ENCODE results near the gene CS. TPM values are rescaled to one million over a fixed set of nuclear protein-coding genes. Genes with fewer than 3 reads are reported as not detected.
A peak's percentile ranks its signal among the peaks of the same experiment; 100 is the strongest.
"Not testable (repeated sequence)": the region's sequence is repeated elsewhere in the genome, so short reads cannot be mapped to it uniquely, and the experiment has no call there.

Gene CS
- total RNA-seq, 5 donors from 2014 or later (not counting 1 experiment from before 2014, with no cell fraction given): 135 to 166 (median 159) TPM

DNA sequence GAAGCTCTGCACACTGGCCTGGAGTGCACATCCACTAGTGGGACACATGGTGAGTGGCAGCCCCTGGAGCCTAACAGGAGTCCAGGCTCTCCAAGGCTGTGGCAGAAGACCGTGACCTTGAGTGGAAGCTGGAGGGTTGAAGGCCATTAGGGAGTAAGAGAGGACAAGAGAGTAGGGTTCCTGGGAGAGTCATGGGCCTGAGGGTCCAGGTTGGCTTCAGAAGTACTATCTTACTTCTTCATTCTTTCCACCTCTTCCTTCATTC lies 39.0 kb upstream of the CS start:
- no peaks in the 10 kb centered on the region for H3K9me3 Mint-ChIP-seq
- Histone ChIP-seq H3K4me3 (ENCODE audit: control insufficient read depth in 1 of 2, extremely low read depth in 1 of 2, low read length in 1 of 2) (peak overlapping the region; percentile 57 to 79), H3K36me3 (ENCODE audit: control insufficient read depth in 2 of 2, extremely low read depth in 1 of 2, insufficient read depth in 1 of 2, low read length in 1 of 2) (peaks cover 7 to 23% of the 10 kb centered on the region in 2 donors), H3K27ac (ENCODE audit: low read length) (peak overlapping the region; percentile 87), H3K4me1 (ENCODE audit: control insufficient read depth in 1 of 2, extremely low read depth in 1 of 2, insufficient read depth in 2 of 2, low read length in 2 of 2) (peaks cover 19 to 36% of the 10 kb centered on the region in 2 experiments), H3K27me3 (replicated peaks in 1 of 2; ENCODE audit: control insufficient read depth in 2 of 2, extremely low read depth in 1 of 2, insufficient read depth in 2 of 2, low read length in 1 of 2) (no peaks in the 10 kb centered on the region), H3K9me3 (no peaks in the 10 kb centered on the region)
- WGBS (ENCODE audit: insufficient coverage): no CpG with 5 or more reads among the region's 1 CpG
- ChIA-PET CTCF (interaction anchor here in 1 of 2 donors (0.8 to 2.1 kb wide), 4 partner anchors 21 to 150 kb away, joined by 3 to 18 read pairs (median 4); partner anchors contain the start of genes CNPY2, SMARCC2 and STAT2), POLR2A (interaction anchor here (0.7 to 1.7 kb wide), 4 partner anchors 19 to 21 kb away, joined by 4 to 17 read pairs (median 4); partner anchors contain the start of gene STAT2 (in 2 of the 2))
- peak overlapping the region; percentile 100 for H3K27ac Mint-ChIP-seq
- H3K27me3 Mint-ChIP-seq: no peaks in the 10 kb centered on the region
- peak overlapping the region; percentile 95 to 96 (median 95) for H3K4me3 Mint-ChIP-seq
- peaks cover 25% of the 10 kb centered on the region for H3K36me3 Mint-ChIP-seq
- ATAC-seq (replicated peaks in 1 of 4) (no peak), DNase-seq (no peak)
- peaks cover 39 to 53% (median 53%) of the 10 kb centered on the region in 3 donors for H3K4me1 Mint-ChIP-seq

DNA sequence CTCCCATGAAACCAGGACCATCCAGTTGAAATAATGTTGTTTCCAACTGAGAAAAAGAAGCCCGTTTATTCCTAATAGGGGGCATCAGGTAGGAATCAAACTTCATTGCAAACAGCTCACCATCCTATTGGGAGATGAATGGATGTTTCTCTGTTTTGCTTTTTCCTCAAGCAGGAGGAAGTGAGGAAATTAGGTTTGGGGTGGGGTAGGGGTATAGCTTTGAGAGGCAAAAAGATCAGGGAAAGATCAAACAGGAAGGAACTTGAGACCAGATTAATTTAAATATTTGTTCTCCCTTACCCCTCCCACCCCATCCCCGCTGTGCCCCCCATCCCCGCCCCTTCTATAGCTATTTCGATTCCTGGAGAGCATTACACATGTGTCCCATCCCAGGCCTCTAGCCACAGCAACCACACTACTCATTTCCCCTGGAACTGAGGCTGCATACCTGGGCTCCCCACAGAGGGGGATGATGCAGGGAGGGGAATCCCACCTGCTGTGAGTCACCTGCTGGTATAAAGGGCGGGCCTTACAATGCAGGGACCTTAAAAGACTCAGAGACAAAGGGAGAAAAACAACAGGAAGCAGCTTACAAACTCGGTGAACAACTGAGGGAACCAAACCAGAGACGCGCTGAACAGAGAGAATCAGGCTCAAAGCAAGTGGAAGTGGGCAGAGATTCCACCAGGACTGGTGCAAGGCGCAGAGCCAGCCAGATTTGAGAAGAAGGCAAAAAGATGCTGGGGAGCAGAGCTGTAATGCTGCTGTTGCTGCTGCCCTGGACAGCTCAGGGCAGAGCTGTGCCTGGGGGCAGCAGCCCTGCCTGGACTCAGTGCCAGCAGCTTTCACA lies 38.4 kb upstream of the CS start, which contains the start of gene IL23A:
Gene IL23A (plus strand): TSS at position 577 of the 850 bp plus-strand sequence. CDS start 161 bp downstream, at position 738.
- Histone ChIP-seq H3K4me3 (ENCODE audit: control insufficient read depth in 1 of 2, extremely low read depth in 1 of 2, low read length in 1 of 2) (peak within 1 kb of the TSS; percentile 57 to 79), H3K9me3 (no peaks in the 10 kb centered on the region), H3K27me3 (replicated peaks in 1 of 2; ENCODE audit: control insufficient read depth in 2 of 2, extremely low read depth in 1 of 2, insufficient read depth in 2 of 2, low read length in 1 of 2) (no peaks in the 10 kb centered on the region), H3K27ac (ENCODE audit: low read length) (peak within 1 kb of the TSS; percentile 87), H3K36me3 (ENCODE audit: control insufficient read depth in 2 of 2, extremely low read depth in 1 of 2, insufficient read depth in 1 of 2, low read length in 1 of 2) (peaks cover 7 to 18% of the 10 kb centered on the region in 2 donors), H3K4me1 (ENCODE audit: control insufficient read depth in 1 of 2, extremely low read depth in 1 of 2, insufficient read depth in 2 of 2, low read length in 2 of 2) (peaks cover 19 to 39% of the 10 kb centered on the region in 2 experiments)
- POLR2A ChIA-PET: interaction anchor here (0.6 to 1.7 kb wide), 11 partner anchors 13 to 1083 kb away, joined by 3 to 17 read pairs (median 4); partner anchors contain the start of genes STAT2 (in 2 of the 2) and RAB5B (in 1 of the 2)
- CTCF ChIA-PET: interaction anchor here (0.5 to 2.1 kb wide), 8 partner anchors 10 to 298 kb away, joined by 3 to 18 read pairs (median 4); partner anchors contain the start of genes CNPY2 (in 1 of the 2), SMARCC2 (in 1 of the 2) and STAT2 (in 1 of the 2)
- 8% methylated on average over 5 of the region's 9 CpGs for WGBS (ENCODE audit: insufficient coverage)
- Mint-ChIP-seq H3K27me3 (no peaks in the 10 kb centered on the region), H3K4me3 (peak within 1 kb of the TSS; percentile 95 to 96 (median 95)), H3K4me1 (peaks cover 41 to 58% (median 56%) of the 10 kb centered on the region in 3 donors), H3K27ac (peak within 1 kb of the TSS; percentile 100), H3K9me3 (no peaks in the 10 kb centered on the region), H3K36me3 (peaks cover 19% of the 10 kb centered on the region)
- DNase-seq (peak; percentile 52 to 93 (median 80)), ATAC-seq (replicated peaks in 1 of 4) (peak; percentile 82 to 84 (median 82))

DNA sequence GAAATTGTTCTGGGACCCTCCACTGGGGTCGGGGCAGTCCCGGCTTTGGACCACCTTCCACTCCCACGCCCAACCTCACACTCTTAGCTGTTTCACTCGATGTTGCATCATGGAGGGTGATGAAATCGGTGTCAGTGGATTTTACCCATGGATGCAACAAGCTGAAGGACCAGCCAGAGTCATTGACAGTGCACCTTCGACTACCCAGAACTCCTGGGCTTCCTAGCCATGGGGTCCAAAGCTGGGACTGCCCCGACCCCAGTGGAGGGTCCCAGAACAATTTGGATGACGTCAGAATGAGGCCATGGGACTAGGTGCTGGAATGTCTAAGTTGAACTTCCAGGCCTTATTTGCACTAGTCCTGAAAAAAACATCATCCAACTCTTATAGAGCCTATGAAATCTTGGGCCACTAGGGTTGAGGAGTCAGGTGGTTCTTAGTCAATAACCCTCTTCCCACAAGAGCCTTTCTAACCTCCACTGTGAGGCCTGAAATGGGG lies 37.7 kb upstream of the CS start:
- H3K9me3 Mint-ChIP-seq: no peaks in the 10 kb centered on the region
- H3K27ac Mint-ChIP-seq: peak overlapping the region; percentile 90 to 100

DNA sequence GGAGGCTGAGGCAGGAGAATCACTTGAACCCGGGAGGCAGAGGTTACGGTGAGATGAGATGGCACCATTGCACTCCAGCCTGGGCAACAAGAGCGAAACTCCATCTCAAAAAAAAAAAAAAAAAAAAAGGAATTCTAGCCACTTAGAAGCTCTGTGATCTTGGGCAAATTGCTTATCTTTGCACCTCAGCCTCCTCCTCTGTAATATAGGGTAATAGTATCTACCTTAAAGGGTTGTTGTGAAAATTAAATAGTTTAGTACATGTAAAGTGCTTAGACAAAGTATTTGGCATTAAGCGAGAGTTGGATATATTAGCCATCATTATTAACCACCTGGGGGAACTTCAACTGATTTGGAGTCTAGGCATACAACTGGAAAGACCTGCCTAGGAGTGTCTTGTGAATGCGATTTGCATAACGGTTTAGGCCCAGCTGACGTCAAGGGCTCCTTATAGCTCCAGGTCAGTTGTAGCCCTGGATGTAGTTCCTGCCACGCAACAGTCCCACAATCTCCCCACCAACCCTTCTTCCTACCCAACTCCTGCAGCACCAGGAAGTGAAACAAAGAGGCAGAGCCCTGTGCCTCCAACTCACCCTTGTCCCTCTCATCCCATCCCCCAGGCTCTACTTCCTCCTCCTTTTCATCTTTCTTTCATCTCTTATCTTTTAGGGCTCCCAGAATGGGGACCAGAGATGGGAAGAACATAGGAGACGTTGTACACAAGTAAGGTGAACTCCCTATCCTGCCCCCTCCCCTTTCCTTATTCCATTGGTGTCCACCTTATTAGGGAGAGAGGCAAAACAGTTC lies 36.4 kb upstream of the CS start:
- whole genome bisulfite sequencing (ENCODE audit: insufficient coverage): 98% methylated on average over 4 of the region's 9 CpGs

More for the DNA sequence above, 37.7 kb upstream of the CS start:
- Mint-ChIP-seq H3K4me1 (peaks cover 48 to 65% (median 63%) of the 10 kb centered on the region in 3 donors), H3K4me3 (peak overlapping the region in 2 of 3 donors; percentile 95 to 96), H3K27me3 (no peaks in the 10 kb centered on the region), H3K36me3 (peaks cover 13% of the 10 kb centered on the region)
- DNase-seq (no peak), ATAC-seq (replicated peaks in 1 of 4) (no peak)
- H3K9me3 ChIP-seq: no peaks in the 10 kb centered on the region
- H3K4me1 ChIP-seq (ENCODE audit: control insufficient read depth in 1 of 2, extremely low read depth in 1 of 2, insufficient read depth in 2 of 2, low read length in 2 of 2): peaks cover 20 to 46% of the 10 kb centered on the region in 2 experiments
- H3K36me3 ChIP-seq (ENCODE audit: control insufficient read depth in 2 of 2, extremely low read depth in 1 of 2, insufficient read depth in 1 of 2, low read length in 1 of 2): peaks cover 0 to 10% of the 10 kb centered on the region in 2 donors
- H3K27ac ChIP-seq (ENCODE audit: low read length): peak overlapping the region; percentile 87
- no peaks in the 10 kb centered on the region for H3K27me3 ChIP-seq (replicated peaks in 1 of 2; ENCODE audit: control insufficient read depth in 2 of 2, extremely low read depth in 1 of 2, insufficient read depth in 2 of 2, low read length in 1 of 2)
- POLR2A ChIA-PET: interaction anchor here (0.6 to 1.7 kb wide), 7 partner anchors 14 to 1083 kb away, joined by 3 to 17 read pairs (median 4); partner anchors contain the start of gene STAT2 (in 2 of the 2)
- WGBS (ENCODE audit: insufficient coverage): 80% methylated on average over 3 of the region's 8 CpGs
- no peak overlapping the region for H3K4me3 ChIP-seq (ENCODE audit: control insufficient read depth in 1 of 2, extremely low read depth in 1 of 2, low read length in 1 of 2)
- CTCF ChIA-PET: interaction anchor here in 1 of 2 donors (0.5 to 2.1 kb wide), 5 partner anchors 10 to 299 kb away, joined by 3 to 18 read pairs (median 5); partner anchors contain the start of gene STAT2

DNA sequence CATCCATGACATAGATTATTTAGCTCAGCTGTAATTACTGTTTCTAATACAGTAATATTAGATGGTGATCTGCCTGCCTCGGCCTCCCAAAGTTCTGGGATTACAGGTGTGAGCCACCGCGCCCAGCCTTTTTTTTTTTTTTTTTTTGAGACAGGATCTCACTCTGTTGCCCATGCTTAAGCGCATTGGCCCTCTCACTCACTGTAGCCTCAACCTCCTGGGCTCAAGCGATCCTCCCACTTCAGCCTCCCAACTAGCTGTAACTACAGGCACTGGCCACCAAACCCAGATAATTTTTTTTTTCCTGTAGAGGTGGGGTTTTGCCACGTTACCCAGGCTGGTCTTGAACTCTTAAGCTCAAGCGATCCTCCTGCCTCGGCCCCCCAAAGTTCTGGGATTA lies 35.4 kb upstream of the CS start:
- peaks cover 22 to 46% of the 10 kb centered on the region in 2 experiments for H3K4me1 ChIP-seq (ENCODE audit: control insufficient read depth in 1 of 2, extremely low read depth in 1 of 2, insufficient read depth in 2 of 2, low read length in 2 of 2)
- not testable (repeated sequence) for H3K36me3 Mint-ChIP-seq; DNase-seq; H3K27me3 ChIP-seq (replicated peaks in 1 of 2; ENCODE audit: control insufficient read depth in 2 of 2, extremely low read depth in 1 of 2, insufficient read depth in 2 of 2, low read length in 1 of 2); ATAC-seq (replicated peaks in 1 of 4); H3K4me3 ChIP-seq (ENCODE audit: control insufficient read depth in 1 of 2, extremely low read depth in 1 of 2, low read length in 1 of 2); H3K27ac ChIP-seq (ENCODE audit: low read length); H3K9me3 Mint-ChIP-seq; H3K36me3 ChIP-seq (ENCODE audit: control insufficient read depth in 2 of 2, extremely low read depth in 1 of 2, insufficient read depth in 1 of 2, low read length in 1 of 2); H3K27me3 Mint-ChIP-seq; H3K9me3 ChIP-seq
- H3K4me3 Mint-ChIP-seq: peak overlapping the region in 1 of 3 donors; percentile 7
- 90% methylated on average over 2 of the region's 8 CpGs for WGBS (ENCODE audit: insufficient coverage)
- H3K4me1 Mint-ChIP-seq: peaks cover 58 to 70% (median 63%) of the 10 kb centered on the region in 3 donors
- peak overlapping the region in 1 of 2 donors; percentile 49 for H3K27ac Mint-ChIP-seq
- ChIA-PET CTCF (interaction anchor here (0.7 to 2.5 kb wide), 4 partner anchors 24 to 1117 kb away, joined by 5 to 19 read pairs (median 6); partner anchors contain the start of gene STAT2 (in 1 of the 2)), POLR2A (interaction anchor here (0.6 to 0.7 kb wide), 2 partner anchors 20 to 409 kb away, joined by 3 to 9 read pairs; partner anchors contain the start of gene CNPY2 (in 1 of the 2))

More for the DNA sequence above, 36.4 kb upstream of the CS start:
- H3K9me3 ChIP-seq: no peaks in the 10 kb centered on the region
- H3K36me3 Mint-ChIP-seq: peaks cover 10% of the 10 kb centered on the region
- ATAC-seq (replicated peaks in 1 of 4) (no peak), DNase-seq (no peak)
- H3K27me3 ChIP-seq (replicated peaks in 1 of 2; ENCODE audit: control insufficient read depth in 2 of 2, extremely low read depth in 1 of 2, insufficient read depth in 2 of 2, low read length in 1 of 2): no peaks in the 10 kb centered on the region
- CTCF ChIA-PET: interaction anchor here (0.5 to 0.7 kb wide), 4 partner anchors 8 to 1116 kb away, joined by 3 to 7 read pairs (median 4); no protein-coding TSS in a partner anchor
- peak overlapping the region; percentile 9 for H3K27ac ChIP-seq (ENCODE audit: low read length)
- H3K27me3 Mint-ChIP-seq: no peaks in the 10 kb centered on the region
- POLR2A ChIA-PET: interaction anchor here in 1 of 2 donors (0.5 to 1.5 kb wide), 3 partner anchors 23 to 410 kb away, joined by 3 to 9 read pairs (median 4); partner anchors contain the start of gene STAT2
- peaks cover 22 to 50% of the 10 kb centered on the region in 2 experiments for H3K4me1 ChIP-seq (ENCODE audit: control insufficient read depth in 1 of 2, extremely low read depth in 1 of 2, insufficient read depth in 2 of 2, low read length in 2 of 2)
- H3K4me1 Mint-ChIP-seq: peaks cover 53 to 73% (median 65%) of the 10 kb centered on the region in 3 donors
- peaks cover 0 to 5% of the 10 kb centered on the region in 2 donors for H3K36me3 ChIP-seq (ENCODE audit: control insufficient read depth in 2 of 2, extremely low read depth in 1 of 2, insufficient read depth in 1 of 2, low read length in 1 of 2)
- H3K9me3 Mint-ChIP-seq: no peaks in the 10 kb centered on the region
- H3K4me3 ChIP-seq (ENCODE audit: control insufficient read depth in 1 of 2, extremely low read depth in 1 of 2, low read length in 1 of 2): no peak overlapping the region
- H3K4me3 Mint-ChIP-seq: peak overlapping the region in 1 of 3 donors; percentile 10
- peak overlapping the region; percentile 81 to 100 for H3K27ac Mint-ChIP-seq
